Psoas muscle (tissue), 8 donors: ENCODE measurements around the gene PRTN3. TPM values are rescaled to one million over a fixed set of nuclear protein-coding genes. Genes with fewer than 3 reads are reported as not detected.

Experiments
- ATAC-seq, 4 donors: fragments of 200-7000 bp; cut with Tn5 transposase; one replicate each; pipeline ENCODE4 v1.9.1; 2020; ENCODE audit warnings: moderate library complexity in 3 of 4, mild to moderate bottlenecking in 2 of 4
- DNase-seq, 2 donors: peaks; one replicate each; pipeline ENCODE4 v3.0.0-alpha.2; 2020
- H3K27ac ChIP-seq: fragments of 200-600 bp; one replicate; pipeline ENCODE4 v1.8.0; 2022
- H3K27me3 ChIP-seq, 3 donors: fragments of 200-600 bp in 1 of 3; one replicate each; pipeline versions ENCODE4 v1.6.1 to v1.8.0; 2013 to 2022; ENCODE audit warnings: low read length in 2 of 3, mild to moderate bottlenecking in 2 of 3, moderate library complexity in 1 of 3; ENCODE audit not compliant: insufficient read depth in 3 of 3
- H3K36me3 ChIP-seq, 2 donors: fragments of 200-600 bp in 1 of 2; one replicate each; pipeline versions ENCODE4 v1.6.1 to v1.8.0; 2013 to 2022; ENCODE audit warnings: low read depth in 1 of 2, mild to moderate bottlenecking in 1 of 2, moderate library complexity in 1 of 2; ENCODE audit not compliant: insufficient read depth in 1 of 2
- H3K4me1 ChIP-seq: fragments of 200-600 bp; one replicate; pipeline ENCODE4 v1.8.0; 2022
- H3K4me3 ChIP-seq: fragments of 200-600 bp; one replicate; pipeline ENCODE4 v1.8.0; 2022; ENCODE audit warnings: mild to moderate bottlenecking
- H3K9me3 ChIP-seq: fragments of 200-600 bp; one replicate; pipeline ENCODE4 v1.8.0; 2022
- WGBS, 3 donors: extraction: QIAGEN DNeasy Blood & Tissue Kit; methylation state at CpG; one replicate each; pipeline versions ENCODE4 v1.1.6 to v1.1.7; 2013; 5-methylcytosine and 5-hydroxymethylcytosine counted together
- intact Hi-C, 2 donors: fragments of 100-400 bp; cut with DNase I; formaldehyde crosslinking; loops; one replicate each; pipeline versions ENCODE4 v1.11.0 to v1.14.2; 2022
- polyA plus RNA-seq, 3 donors: library from polyadenylated mRNA; stranded (reverse); fragments of 200-250 nt; gene quantifications; one replicate each; pipeline ENCODE4 v1.2.3, GENCODE V29; 2013
- total RNA-seq, 4 donors: library from RNA; stranded (reverse); fragmentation: NEBNext Ultra II Directional in 2 of 4; extraction: Animal tissue kit (Norgen Biotek cat#: 25700) in 2 of 4; gene quantifications; one replicate each; pipeline versions ENCODE4 v1.2.1 to v1.2.4, GENCODE V29; 2021 to 2023
- TF ChIP-seq, protein P1 (sequence below): fragments of 200-600 bp; IDR thresholded peaks from one replicate; pipeline ENCODE4 v1.8.0; 2022; ENCODE audit warnings: antibody characterized with exemption
- donor health status: healthy with polysubstance abuse.
- donor health status: DM: no; HTN: no; CAD: no; lungs with moderate emphysema.
- donor health status: Bipolar disorder and iron deficiency.
- donor health status: healthy.
- donor health status: DM: yes; HTN: yes; CAD: no.
- donor health status: DM: no; HTN: no; CAD: no.
- donor health status: DM: no; HTN: no; CAD: no.
- donor health status: DM: yes; HTN: yes; CAD: no.

Gene PRTN3
- total and polyA plus RNA-seq, 7 donors, result 0.04 to 0.34 (median 0.14) TPM; not detected in 3

- 77 to 81% (median 79%) methylated on average over 31 of the region's 31 CpGs for WGBS, 3 donors
- Histone ChIP-seq H3K9me3 (no peaks in the 10 kb centered on the region), H3K4me3 (no peak overlapping the region), H3K36me3 (peaks cover 17 to 73% of the 10 kb centered on the region in 2 donors), H3K4me1 (peaks cover 51% of the 10 kb centered on the region), H3K27me3 (no peaks in the 10 kb centered on the region), H3K27ac (no peak overlapping the region)
- peak in 1 of 2 donors; percentile 52 for DNase-seq
- TF ChIP-seq, protein P1, sequence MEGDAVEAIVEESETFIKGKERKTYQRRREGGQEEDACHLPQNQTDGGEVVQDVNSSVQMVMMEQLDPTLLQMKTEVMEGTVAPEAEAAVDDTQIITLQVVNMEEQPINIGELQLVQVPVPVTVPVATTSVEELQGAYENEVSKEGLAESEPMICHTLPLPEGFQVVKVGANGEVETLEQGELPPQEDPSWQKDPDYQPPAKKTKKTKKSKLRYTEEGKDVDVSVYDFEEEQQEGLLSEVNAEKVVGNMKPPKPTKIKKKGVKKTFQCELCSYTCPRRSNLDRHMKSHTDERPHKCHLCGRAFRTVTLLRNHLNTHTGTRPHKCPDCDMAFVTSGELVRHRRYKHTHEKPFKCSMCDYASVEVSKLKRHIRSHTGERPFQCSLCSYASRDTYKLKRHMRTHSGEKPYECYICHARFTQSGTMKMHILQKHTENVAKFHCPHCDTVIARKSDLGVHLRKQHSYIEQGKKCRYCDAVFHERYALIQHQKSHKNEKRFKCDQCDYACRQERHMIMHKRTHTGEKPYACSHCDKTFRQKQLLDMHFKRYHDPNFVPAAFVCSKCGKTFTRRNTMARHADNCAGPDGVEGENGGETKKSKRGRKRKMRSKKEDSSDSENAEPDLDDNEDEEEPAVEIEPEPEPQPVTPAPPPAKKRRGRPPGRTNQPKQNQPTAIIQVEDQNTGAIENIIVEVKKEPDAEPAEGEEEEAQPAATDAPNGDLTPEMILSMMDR, result no peak
- intact Hi-C loops, result loop anchor here in 1 of 2 donors (5.0 kb wide), 1 partner anchor 232 kb away; the partner anchor contains the start of gene BSG
- ATAC-seq, result no peak
These were observed 36.9 kb upstream of the PRTN3 start for GRCh38 chr19:803686-804418.

GRCh38 chr19:804419-805165, 36.2 kb upstream of the PRTN3 start:
- peaks cover 17 to 75% of the 10 kb centered on the region in 2 donors for H3K36me3 ChIP-seq
- no peaks in the 10 kb centered on the region for H3K9me3 ChIP-seq
- no peak overlapping the region for H3K4me3 ChIP-seq
- ATAC-seq (no peak), DNase-seq (peak in 1 of 2 donors; percentile 13)
- intact Hi-C loops, result loop anchor here in 1 of 2 donors (5.0 kb wide), 1 partner anchor 232 kb away; the partner anchor contains the start of gene BSG
- H3K4me1 ChIP-seq, result peaks cover 43% of the 10 kb centered on the region
- TF ChIP-seq, protein P1, result no peak
- H3K27me3 ChIP-seq, result no peaks in the 10 kb centered on the region
- no peak overlapping the region for H3K27ac ChIP-seq
- WGBS, 3 donors, result 91 to 92% (median 91%) methylated on average over 53 of the region's 53 CpGs

- Histone ChIP-seq H3K4me3 (no peak overlapping the region), H3K27ac (no peak overlapping the region), H3K4me1 (peaks cover 37% of the 10 kb centered on the region), H3K36me3 (peaks cover 17 to 75% of the 10 kb centered on the region in 2 donors), H3K9me3 (no peaks in the 10 kb centered on the region), H3K27me3 (no peaks in the 10 kb centered on the region)
- WGBS, 3 donors, result 86 to 91% (median 88%) methylated on average over 27 to 33 of the region's 33 CpGs
- TF ChIP-seq, protein P1, result no peak
- intact Hi-C loops, result no loop called here
- DNase-seq, result no peak
- ATAC-seq, result no peak
These were observed 35.6 kb upstream of the PRTN3 start for GRCh38 chr19:805166-805551.

- ATAC-seq, result no peak
- Histone ChIP-seq H3K27me3 (no peaks in the 10 kb centered on the region), H3K27ac (no peak overlapping the region), H3K9me3 (no peaks in the 10 kb centered on the region), H3K4me3 (no peak overlapping the region), H3K36me3 (peaks cover 22 to 79% of the 10 kb centered on the region in 2 donors), H3K4me1 (peaks cover 30% of the 10 kb centered on the region)
- intact Hi-C loops, result no loop called here
- DNase-seq, result peak in 1 of 2 donors; percentile 13
- 89 to 92% (median 91%) methylated on average over 65 to 93 of the region's 93 CpGs for WGBS, 3 donors
- TF ChIP-seq, protein P1, result no peak
These were observed 34.9 kb upstream of the PRTN3 start for GRCh38 chr19:805600-806550.
